GM19023 (cell line): ENCODE measurements around the gene MTA1.

ENCODE experiments used
- ATAC-seq: cut with Tn5 transposase; IDR thresholded peaks from one replicate; pipeline ENCODE4 v1.9.1; 2021; ENCODE audit warnings: mild to moderate bottlenecking, moderate library complexity; ENCODE audit not compliant: unreplicated experiment

The MTA1 gene

DNA sequence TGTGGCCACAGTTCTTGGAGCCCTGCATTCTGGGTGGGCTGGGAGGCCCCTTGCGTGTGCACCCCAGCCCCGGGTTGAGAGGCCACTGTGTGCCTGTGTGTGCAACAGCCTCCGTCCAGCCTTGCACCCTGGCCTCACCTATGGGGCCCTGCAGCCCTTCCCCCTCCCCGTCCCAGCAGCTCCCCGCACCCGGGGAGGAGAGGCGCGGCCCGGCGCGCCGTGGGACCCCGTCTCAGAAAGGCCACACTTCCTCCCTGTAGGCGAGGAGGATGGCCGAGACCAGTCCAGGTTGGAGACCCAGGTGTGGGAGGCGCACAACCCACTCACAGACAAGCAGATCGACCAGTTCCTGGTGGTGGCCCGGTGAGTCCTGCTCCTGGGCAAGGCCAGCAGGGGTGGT lies 38.4 kb downstream of the MTA1 start:
- ATAC-seq, result no peak

DNA sequence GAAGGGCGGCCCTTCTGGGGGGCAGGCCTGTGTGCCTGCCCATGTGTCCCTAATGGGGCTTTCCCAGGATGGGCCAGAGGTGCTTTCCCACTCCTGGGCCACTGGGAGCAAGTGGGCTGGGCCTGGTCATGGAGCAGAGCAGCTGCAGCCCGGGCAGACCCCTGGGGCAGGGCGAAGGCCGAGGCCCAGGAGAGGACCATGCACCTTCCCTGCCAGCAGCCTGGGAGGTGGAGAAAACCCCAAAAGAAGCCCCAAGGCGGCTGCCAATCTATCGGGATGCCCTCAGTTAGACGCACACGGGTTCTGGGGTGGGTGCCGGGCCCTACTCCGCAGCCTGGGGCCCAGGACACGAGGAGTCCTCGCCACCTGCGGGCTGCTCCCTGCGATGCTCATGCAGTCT lies 38.9 kb downstream of the MTA1 start:
- no peak for ATAC-seq

DNA sequence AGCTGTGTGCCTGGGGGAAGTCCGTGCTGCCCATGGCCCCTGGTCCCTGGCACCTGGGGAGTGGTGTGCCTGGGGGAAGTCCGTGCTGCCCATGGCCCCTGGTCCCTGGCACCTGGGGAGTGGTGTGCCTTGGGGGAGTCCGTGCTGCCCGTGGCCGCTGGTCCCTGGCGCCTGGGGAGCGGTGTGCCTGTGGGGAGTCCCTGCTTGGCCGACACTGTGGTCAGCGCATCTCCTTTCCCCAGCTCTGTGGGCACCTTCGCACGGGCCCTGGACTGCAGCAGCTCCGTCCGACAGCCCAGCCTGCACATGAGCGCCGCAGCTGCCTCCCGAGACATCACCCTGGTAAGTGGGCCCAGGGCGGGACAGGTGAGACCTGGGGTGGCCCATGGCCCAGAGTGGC lies 40.5 kb downstream of the MTA1 start:
- no peak for ATAC-seq

DNA sequence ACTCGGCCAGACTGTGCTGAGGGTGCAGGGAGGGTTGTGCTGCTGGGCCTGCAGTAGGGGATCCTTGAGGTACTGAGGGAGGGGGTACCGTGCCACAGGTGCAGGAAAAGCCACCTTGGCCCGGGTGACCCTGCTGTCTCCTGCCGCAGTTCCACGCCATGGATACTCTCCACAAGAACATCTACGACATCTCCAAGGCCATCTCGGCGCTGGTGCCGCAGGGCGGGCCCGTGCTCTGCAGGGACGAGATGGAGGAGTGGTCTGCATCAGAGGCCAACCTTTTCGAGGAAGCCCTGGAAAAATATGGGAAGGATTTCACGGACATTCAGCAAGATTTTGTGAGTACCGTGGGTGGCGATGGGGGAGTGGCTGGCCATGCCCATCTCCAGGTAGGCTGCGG lies 41.0 kb downstream of the MTA1 start:
- no peak for ATAC-seq

DNA sequence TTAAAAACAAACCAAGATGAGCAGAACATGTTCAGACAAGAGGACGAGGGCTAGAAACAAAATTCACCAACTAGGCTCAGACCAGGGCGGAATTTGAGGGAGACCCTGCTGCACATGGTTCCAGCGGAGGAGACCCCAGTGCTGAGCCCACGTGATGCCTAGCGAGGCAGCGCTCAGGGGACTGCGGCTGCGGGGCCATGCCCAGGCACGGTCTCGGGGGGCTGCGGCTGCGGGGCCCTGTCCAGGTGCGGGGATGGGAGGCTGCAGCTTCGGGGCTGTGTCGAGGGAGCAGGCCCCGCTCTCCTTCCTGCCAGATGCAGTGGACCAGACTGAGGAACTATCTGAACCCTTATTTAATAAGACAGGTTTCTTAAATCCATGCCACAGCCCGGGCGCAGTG lies 42.3 kb downstream of the MTA1 start:
- no peak for ATAC-seq

DNA sequence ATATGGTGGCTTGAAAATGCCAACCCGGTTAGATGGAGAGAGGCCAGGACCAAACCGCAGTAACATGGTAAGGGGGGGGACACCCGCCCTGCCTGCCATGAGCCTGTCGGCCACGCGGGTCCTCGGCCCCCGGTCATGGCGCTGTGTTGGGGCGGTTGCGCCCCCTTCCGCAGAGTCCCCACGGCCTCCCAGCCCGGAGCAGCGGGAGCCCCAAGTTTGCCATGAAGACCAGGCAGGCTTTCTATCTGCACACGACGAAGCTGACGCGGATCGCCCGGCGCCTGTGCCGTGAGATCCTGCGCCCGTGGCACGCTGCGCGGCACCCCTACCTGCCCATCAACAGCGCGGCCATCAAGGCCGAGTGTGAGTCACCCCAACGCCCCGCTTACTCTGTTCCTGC lies 44.9 kb downstream of the MTA1 start:
- no peak for ATAC-seq

DNA sequence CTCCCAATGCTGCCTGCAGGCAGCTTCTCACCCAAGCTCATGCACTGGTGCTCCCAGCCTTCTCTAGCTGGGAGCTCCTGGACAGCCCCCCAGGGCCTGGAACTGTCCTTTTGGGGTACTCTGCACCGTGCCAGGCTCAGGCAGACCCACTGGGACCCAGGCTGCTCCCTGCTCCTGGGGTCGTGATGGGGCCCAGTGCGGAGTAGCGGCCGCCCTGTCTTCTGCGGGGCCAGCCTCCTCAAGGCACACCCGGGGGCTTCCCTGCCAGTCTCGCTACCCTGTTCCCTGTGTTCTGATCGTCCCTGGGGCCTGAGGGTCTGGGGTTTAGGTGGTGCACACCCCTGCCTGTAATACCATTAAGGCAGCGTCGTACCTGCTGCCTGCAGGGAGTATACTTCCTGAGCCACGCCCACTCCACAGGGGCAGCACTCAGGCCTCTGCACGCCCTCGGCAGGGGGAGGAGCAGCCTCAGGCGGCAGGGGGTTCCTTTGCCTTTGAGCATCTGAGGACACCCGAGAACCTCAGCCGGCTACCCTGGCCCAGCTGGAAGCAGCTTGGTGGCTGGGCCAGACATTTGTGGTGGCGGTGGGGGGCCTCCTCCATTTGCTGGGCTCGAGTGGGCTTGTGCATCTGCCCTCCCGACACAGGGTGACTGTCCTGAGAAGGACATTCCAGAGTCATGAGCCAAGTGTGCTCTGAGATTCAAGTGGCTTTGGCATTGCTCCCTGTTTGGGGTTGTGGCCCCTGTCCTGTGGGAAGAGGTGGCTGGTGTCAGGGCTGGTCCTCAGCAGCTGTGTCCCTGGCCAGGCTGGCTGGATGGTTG lies 45.8 kb downstream of the MTA1 start:
- no peak for ATAC-seq

DNA sequence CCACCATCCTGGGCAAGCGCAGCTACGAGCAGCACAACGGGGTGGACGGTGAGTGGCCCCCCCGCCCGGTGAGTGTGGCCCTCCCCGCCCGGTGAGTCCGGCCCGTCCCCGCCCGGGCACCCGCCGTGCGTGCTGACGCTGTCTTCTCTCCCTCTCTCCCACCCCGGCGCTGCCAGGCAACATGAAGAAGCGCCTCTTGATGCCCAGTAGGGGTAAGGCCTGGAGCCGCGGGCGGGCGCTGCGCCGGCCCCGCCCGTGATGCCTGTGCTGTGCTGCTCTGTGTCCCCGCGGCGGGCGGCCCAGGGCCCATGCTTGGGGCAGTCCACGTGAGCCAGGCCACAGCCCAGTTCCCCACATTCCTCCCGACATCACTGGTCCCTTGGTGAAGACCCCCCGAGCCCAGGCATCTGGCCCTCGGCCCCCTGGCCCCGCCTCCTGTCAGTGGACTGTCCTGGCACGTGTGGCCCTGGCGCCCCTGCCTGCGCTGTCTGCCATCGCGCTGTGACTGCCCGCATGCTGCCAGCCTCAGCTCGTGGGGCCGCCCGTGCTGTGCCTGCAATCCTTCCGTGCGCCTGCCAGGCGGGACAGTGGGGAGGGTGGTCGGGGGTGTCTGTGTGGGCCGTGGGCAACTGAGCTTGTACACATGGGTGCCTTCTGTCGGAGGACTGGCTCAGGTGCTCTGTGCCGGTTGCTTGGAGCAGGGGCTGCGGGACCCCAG lies 47.1 kb downstream of the MTA1 start:
- ATAC-seq, result no peak

DNA sequence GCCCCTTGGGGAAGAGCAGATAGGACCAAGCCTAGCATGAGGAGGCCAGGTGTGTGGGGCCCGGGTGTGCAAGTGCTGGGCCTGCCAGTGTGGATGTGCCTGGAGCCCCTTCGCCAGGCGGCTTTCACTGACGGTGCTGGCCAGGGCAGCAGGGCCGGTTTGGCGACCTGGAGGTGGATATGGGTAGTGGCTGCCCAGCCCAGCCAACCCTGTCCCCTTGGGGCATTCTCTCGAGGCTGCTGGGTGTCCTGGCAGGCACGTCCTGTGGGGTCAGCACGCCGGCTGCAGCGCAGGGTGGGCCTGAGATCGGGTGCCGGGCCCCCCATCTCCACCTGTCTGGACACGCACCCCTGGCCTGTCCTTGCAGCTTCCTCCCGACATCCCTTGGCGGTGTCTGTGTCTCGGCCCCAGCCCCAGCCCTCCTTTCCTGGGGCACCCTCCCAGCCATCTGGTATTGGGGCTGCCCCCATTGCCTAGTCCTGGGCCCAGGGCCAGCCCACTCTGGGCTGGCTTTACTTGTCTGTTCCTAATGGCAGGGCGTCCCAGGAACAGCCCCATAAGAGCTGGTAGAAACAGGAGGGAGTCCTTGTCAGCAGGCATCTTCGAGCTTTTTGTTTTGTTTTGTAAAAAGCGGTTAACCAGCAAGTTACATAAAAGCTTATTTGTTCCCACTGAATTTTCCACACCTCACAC lies 47.8 kb downstream of the MTA1 start:
- ATAC-seq, result no peak

DNA sequence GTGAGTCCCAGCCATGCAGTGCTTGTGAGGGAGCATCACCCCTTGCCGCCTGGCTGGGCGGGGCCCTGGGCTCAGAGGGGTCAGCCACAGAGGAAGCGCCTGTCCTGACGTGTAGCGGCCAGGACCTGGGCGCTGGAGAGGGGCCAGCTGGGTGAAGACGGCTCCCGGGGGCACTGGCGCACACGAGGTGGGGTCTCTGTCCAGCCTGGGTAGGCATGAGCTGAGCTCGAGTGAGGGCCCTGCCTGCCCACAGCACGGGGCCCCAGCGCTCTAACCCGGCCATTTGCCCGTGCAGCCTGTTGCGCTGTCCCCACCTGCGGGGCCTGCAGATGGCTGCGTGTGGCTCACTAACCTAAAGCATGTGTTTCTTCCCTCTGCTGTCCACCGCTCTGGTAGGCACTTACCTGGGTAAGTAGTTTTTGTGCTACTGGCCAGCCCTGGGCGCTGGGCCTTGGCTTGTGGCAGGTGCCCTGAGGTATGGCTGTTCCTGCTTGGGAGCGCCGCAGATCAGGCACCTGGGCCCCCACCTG lies 48.4 kb downstream of the MTA1 start:
- no peak for ATAC-seq

DNA sequence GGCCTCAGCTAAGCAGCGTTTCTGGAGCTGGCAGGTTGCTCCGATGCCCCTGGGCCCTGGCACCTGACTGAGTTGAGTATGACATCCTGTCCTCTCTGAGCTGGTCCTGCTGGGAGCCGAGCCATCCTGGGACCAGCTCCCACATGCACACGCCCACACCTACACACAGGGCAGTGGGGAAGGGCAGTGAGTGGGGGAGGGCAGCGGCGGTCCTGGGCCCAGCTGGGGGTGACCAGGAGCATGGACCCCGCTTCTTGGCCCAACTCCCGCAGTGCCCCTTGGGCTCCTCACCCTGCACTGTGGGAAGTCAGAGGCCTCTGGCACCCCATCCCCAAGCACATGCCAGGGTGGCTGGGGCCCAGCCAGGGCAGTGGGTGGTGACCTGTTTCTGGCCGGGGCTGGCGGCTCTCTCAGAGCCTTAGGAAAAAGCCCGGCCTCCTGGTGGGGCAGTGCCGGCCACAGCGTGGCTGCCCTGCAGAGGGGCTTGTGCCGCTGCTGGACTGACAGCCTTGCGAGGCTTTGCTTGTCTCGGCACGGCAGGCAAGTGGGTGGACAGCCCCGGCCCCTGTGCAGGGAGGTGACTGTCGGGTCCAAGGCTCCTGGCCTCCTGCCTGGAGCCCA lies 49.1 kb downstream of the MTA1 start:
- no peak for ATAC-seq

DNA sequence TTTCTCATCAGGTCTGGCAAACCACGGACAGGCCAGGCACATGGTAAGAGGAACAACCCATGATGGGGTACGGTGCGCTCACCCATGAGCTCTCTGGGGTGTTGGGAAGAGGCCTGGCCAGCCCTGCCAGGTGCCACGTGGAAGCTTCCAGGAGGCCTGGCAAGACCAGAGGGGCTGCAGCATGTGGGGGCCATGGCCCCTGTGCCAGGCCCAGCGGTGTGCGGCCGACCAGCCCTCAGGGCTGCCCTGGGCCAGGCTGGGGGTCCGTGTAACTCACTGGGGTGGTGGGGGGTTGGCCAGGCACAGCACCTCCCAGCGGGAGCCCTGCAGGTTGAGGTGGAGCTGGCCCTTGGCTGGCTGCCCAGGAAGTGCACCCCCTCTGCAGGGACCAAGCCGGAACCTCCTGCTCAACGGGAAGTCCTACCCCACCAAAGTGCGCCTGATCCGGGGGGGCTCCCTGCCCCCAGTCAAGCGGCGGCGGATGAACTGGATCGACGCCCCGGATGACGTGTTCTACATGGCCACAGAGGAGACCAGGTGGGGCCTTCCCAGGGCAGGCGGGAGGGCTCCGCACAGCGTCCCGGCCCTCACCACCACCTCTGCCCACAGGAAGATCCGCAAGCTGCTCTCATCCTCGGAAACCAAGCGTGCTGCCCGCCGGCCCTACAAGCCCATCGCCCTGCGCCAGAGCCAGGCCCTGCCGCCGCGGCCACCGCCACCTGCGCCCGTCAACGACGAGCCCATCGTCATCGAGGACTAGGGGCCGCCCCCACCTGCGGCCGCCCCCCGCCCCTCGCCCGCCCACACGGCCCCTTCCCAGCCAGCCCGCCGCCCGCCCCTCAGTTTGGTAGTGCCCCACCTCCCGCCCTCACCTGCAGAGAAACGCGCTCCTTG lies 50.1 kb downstream of the MTA1 start:
- no peak for ATAC-seq

DNA sequence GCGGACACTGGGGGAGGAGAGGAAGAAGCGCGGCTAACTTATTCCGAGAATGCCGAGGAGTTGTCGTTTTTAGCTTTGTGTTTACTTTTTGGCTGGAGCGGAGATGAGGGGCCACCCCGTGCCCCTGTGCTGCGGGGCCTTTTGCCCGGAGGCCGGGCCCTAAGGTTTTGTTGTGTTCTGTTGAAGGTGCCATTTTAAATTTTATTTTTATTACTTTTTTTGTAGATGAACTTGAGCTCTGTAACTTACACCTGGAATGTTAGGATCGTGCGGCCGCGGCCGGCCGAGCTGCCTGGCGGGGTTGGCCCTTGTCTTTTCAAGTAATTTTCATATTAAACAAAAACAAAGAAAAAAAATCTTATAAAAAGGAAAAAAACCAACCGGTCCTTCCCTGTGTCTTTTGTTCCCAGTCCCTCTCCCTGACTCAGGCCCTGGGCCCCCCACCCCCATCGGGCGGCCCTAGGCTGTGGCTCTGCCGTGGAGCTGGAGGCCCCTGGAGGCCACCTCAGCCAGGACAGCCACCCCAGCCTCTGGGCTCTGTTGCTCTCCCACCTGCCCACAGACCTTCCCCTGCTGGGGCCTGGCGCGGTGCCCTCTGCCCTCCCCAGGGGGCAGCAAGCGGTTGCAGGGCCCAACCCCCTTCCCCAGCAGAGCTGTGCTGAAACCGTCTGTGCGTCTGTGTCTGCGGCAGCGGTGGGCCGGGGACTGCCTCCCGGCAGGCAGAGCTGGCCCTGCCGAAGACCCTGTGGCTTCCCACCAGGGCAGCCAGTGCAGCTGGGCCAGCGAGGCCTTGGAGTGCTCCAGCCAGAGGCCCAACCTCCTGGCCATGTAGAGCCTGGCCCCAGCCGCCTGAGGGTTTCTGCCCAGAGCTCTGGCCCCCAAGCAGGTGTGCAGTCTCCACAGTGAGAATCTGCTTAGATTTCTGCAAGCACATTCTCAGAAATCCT lies 51.0 kb downstream of the MTA1 start:
- ATAC-seq, result no peak

DNA sequence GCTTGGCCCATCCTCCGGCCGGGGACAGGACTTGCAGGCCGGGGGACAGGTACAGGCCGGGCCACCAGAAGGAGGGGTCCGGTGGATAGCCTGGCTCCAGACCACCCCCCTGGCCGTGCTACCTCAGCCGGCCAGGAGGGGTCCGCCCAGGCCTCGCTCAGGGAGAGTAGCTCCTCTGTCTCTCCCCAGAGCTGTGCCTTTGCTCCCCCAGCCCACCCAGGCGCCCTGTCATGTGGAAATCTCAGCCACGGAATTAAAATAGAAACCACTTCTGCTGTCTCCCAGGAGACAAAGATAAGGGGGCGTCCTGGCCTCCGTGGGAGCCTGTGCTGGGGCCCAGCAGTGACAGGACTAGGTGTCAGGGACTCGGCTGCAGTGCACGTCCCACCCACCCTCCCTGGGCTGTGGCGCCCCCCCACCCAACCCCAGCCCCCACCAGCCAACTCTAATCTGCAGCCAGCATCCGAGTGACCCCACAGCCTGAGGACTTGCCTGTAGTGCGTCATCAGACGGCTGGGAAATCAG lies 51.7 kb downstream of the MTA1 start:
- no peak for ATAC-seq

DNA sequence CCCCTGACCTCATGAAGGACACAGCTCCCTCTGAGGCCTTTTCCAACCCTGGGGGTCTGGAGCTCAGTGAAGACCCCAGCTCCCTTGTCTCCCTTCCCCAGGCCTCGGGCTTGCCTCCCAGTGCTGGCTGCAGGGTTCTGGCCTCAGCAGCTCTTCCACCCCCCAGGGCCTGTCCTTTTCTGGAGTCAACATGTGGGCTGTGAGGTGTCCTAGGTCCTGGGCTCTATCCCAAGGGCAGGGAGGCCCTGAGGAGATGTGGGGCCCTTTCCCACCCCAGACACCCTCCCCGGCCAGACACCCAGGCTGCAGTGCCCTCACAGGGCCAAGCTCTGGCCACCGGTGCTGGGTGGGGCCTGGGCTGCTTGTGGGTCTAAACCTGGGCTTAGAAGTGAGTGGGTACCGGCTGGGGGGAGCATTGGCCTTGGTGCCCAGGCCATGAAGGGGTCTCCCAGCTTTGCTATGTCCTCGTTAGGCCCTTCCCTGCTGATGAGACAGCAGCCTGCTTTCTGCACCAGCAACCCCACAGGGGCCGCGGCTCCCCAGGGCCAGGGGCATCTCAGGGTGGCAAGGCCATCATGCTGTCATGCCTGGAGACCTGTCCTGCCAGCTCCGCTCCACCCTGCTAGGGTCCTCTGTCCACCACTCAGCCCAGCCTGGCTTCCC lies 52.3 kb downstream of the MTA1 start:
- ATAC-seq, result no peak

DNA sequence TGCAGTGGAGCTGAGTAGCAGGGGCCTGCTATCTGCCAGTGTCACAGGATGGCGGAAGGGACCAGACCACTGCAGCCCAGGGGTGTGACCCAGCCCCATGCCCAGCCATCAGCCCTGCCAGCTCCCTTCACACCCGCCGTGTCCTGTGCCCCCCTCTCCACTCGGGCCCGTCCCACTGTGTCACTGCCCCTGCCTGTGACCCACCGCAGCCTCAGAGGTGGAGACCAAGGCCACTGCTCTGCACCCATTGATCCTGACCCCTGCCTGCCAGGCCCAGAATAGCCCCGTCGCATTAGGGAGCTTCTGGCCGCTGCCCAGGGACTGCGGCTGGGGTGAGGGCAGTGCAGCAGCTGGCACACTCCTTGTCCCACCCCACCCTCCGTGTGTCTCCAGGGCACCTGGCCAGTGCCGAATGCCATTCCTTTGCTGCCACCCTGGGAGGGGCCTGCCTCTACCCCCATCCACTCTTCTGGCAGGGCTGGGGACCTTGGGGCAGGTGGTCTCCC lies 52.9 kb downstream of the MTA1 start:
- no peak for ATAC-seq

DNA sequence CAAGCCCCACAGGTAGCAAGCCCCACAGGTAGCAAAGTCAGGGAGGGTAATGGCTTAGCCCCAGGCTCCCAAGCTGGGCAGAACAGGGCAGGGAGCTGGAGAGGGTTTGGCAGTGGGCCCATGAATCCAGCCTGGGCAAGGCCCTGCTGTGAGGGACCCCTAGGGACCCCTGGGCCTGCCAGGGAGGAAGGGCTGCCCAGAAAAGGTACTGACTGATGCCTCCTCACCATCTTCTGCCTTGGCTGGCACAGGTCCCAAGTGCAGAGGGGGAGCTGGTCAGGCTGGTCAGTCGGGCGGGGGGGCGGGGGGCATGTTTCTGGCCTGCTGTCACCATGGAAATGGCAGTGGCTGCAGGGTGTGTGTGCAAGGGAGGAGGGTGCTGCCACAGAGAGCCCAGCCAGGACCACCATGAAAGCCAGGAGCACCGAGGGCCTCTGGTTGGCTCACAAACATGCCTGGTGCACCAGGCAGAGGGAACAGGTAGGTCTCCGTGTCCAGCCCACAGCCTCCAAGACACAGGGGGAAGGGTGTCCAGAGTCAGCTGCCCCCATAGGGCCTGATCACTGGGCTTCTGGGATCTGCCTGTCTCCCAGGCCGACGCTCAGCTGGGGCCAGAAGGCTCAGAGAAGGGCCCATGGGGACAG lies 53.5 kb downstream of the MTA1 start:
- ATAC-seq, result no peak
